H1 (cell line): ENCODE results near the gene TMEM45A. TPM values are rescaled to one million over a fixed set of nuclear protein-coding genes. Genes with fewer than 3 reads are reported as not detected.
A peak's percentile ranks its signal among the peaks of the same experiment; 100 is the strongest.

ENCODE experiments used
- CTCF ChIA-PET: fragments of 300-600 bp; sonication (Branson Sonifier 250); formaldehyde crosslinking; loops from one replicate; lab custom pipeline; 2021; ENCODE audit not compliant: partially characterized antibody; lab: Charles Lee
- POLR2A ChIA-PET: fragments of 300-600 bp; sonication (Branson Sonifier 250); formaldehyde crosslinking; loops from one replicate; lab custom pipeline; 2021; ENCODE audit warnings: inconsistent platforms; ENCODE audit not compliant: partially characterized antibody; lab: Charles Lee
- DNase-seq, 2 experiments: peaks; one replicate each; pipeline versions ENCODE4 v3.0.0 to v3.0.0-alpha.2; 2010 to 2022; ENCODE audit warnings: low spot score in 2 of 2, low read depth in 1 of 2, mixed read lengths in 1 of 2
- FAIRE-seq: peaks from 2 replicates; lab custom pipeline; 2011; peaks lifted over from hg19 to GRCh38; lab: Jason Lieb, UNC
- H2AFZ ChIP-seq: 2 replicates; pipeline ENCODE4 v1.8.1; 2012; ENCODE audit warnings: low read length, inconsistent platforms
- H2AK5ac ChIP-seq: 2 replicates; pipeline ENCODE4 v1.6.1; 2013; ENCODE audit warnings: low read depth, low read length
- H2BK120ac ChIP-seq: replicated peaks from 2 replicates; pipeline ENCODE3; 2013; ENCODE audit warnings: low read depth, low read length, inconsistent platforms
- H2BK12ac ChIP-seq: 2 replicates; pipeline ENCODE4 v1.6.1; 2013; ENCODE audit warnings: low read depth, low read length
- H2BK15ac ChIP-seq: 2 replicates; pipeline ENCODE4 v1.6.1; 2013; ENCODE audit warnings: low read length
- H2BK20ac ChIP-seq: 2 replicates; pipeline ENCODE4 v1.6.1; 2013; ENCODE audit warnings: low read length
- H2BK5ac ChIP-seq: 2 replicates; pipeline ENCODE4 v1.6.1; 2013; ENCODE audit warnings: low read depth, low read length
- H3K14ac ChIP-seq: 2 replicates; pipeline ENCODE4 v1.6.1; 2013; ENCODE audit warnings: inconsistent platforms; ENCODE audit not compliant: insufficient read length
- H3K18ac ChIP-seq: 2 replicates; pipeline ENCODE4 v1.6.1; 2013; ENCODE audit warnings: low read length; ENCODE audit errors: extremely low read depth
- H3K23ac ChIP-seq: 2 replicates; pipeline ENCODE4 v1.6.1; 2013; ENCODE audit warnings: inconsistent platforms; ENCODE audit not compliant: insufficient read length
- H3K23me2 ChIP-seq: 2 replicates; pipeline ENCODE4 v1.6.1; 2013; ENCODE audit warnings: low read depth, low read length
- H3K27ac ChIP-seq: 2 replicates; pipeline ENCODE4 v1.6.1; 2011; ENCODE audit warnings: low read depth, low read length, inconsistent platforms
- H3K27me3 ChIP-seq, 4 experiments: replicated peaks in 1 of 4; 1 replicate in 1 of 4; 2 replicates in 3 of 4; pipeline versions ENCODE4 v1.6.1 to v1.8.1; 2011 to 2013; ENCODE audit warnings: low read length in 3 of 4, mild to moderate bottlenecking in 3 of 4, inconsistent platforms in 2 of 4, mixed read lengths in 2 of 4, moderate library complexity in 1 of 4; ENCODE audit not compliant: control insufficient read depth in 3 of 4, insufficient read depth in 3 of 4; ENCODE audit errors: extremely low read depth in 1 of 4
- H3K36me3 ChIP-seq, 4 experiments: 2 replicates each; pipeline versions ENCODE4 v1.6.1 to v1.8.1; 2011 to 2013; ENCODE audit warnings: mild to moderate bottlenecking in 4 of 4, low read length in 3 of 4, moderate library complexity in 2 of 4, control low read depth in 1 of 4, inconsistent platforms in 1 of 4; ENCODE audit not compliant: insufficient read depth in 4 of 4, control insufficient read depth in 2 of 4
- H3K4ac ChIP-seq: replicated peaks from 2 replicates; pipeline ENCODE3; 2013; ENCODE audit warnings: low read length, low read depth, mixed read lengths, inconsistent platforms; ENCODE audit not compliant: insufficient read length
- H3K4me1 ChIP-seq, 4 experiments: replicated peaks in 1 of 4; 1 replicate in 1 of 4; 2 replicates in 3 of 4; pipeline versions ENCODE4 v1.6.1 to v1.8.1; 2011 to 2013; ENCODE audit warnings: low read length in 3 of 4, inconsistent platforms in 2 of 4, mixed read lengths in 1 of 4; ENCODE audit not compliant: insufficient read depth in 4 of 4, control insufficient read depth in 3 of 4
- H3K4me2 ChIP-seq, 2 experiments: 2 replicates each; pipeline versions ENCODE4 v1.6.1 to v1.8.1; 2011 to 2013; ENCODE audit warnings: low read depth in 2 of 2, low read length in 2 of 2, control low read depth in 1 of 2, inconsistent platforms in 1 of 2, mild to moderate bottlenecking in 1 of 2; ENCODE audit not compliant: insufficient read depth in 1 of 2
- H3K4me3 ChIP-seq, 4 experiments: fragments of 200-600, 300-600 bp in 1 of 4; sonication (generic), shearing (Covaris generic), sonication (Bioruptor Twin) in 1 of 4; 2 replicates each; pipeline versions ENCODE4 v1.5.1 to v1.8.1; 2011 to 2016; ENCODE audit warnings: low read length in 4 of 4, low read depth in 3 of 4, control low read depth in 2 of 4, inconsistent platforms in 2 of 4, mild to moderate bottlenecking in 2 of 4, mixed read lengths in 1 of 4, moderate library complexity in 1 of 4; ENCODE audit not compliant: insufficient read depth in 2 of 4; ENCODE audit errors: extremely low read depth in 1 of 4
- H3K56ac ChIP-seq: replicated peaks from 2 replicates; pipeline ENCODE3; 2013; ENCODE audit warnings: low read depth, mild to moderate bottlenecking, mixed read lengths, low read length, inconsistent platforms; ENCODE audit not compliant: insufficient read length
- H3K79me1 ChIP-seq: 2 replicates; pipeline ENCODE4 v1.6.1; 2013; ENCODE audit warnings: low read depth, low read length, control low read depth
- H3K79me2 ChIP-seq, 2 experiments: 2 replicates each; pipeline versions ENCODE4 v1.6.1 to v1.8.1; 2012 to 2013; ENCODE audit warnings: low read length in 2 of 2, mild to moderate bottlenecking in 2 of 2, inconsistent platforms in 1 of 2; ENCODE audit not compliant: insufficient read depth in 2 of 2, control insufficient read depth in 1 of 2
- H3K9ac ChIP-seq, 4 experiments: replicated peaks in 1 of 4; 1 replicate in 1 of 4; 2 replicates in 3 of 4; pipeline versions ENCODE4 v1.6.1 to v1.8.1; 2011 to 2013; ENCODE audit warnings: low read depth in 3 of 4, low read length in 3 of 4, control low read depth in 2 of 4, mild to moderate bottlenecking in 2 of 4, moderate library complexity in 2 of 4, inconsistent platforms in 1 of 4; ENCODE audit errors: extremely low read depth in 1 of 4
- H3K9me3 ChIP-seq, 2 experiments: 2 replicates each; pipeline versions ENCODE4 v1.6.1 to v1.8.1; 2012 to 2013; ENCODE audit warnings: mild to moderate bottlenecking in 2 of 2, moderate library complexity in 2 of 2, control low read depth in 1 of 2, inconsistent platforms in 1 of 2, low read depth in 1 of 2, low read length in 1 of 2, mixed read lengths in 1 of 2; ENCODE audit not compliant: insufficient read depth in 2 of 2
- H4K20me1 ChIP-seq, 2 experiments: replicated peaks in 1 of 2; 2 replicates each; pipeline versions ENCODE3 to v1.8.1; 2011 to 2013; ENCODE audit warnings: inconsistent platforms in 2 of 2, low read length in 2 of 2, mild to moderate bottlenecking in 1 of 2; ENCODE audit not compliant: insufficient read depth in 2 of 2, control insufficient read depth in 1 of 2
- H4K5ac ChIP-seq: 2 replicates; pipeline ENCODE4 v1.6.1; 2013; ENCODE audit warnings: low read length, low read depth, mixed read lengths, inconsistent platforms; ENCODE audit not compliant: insufficient read length
- H4K8ac ChIP-seq: 2 replicates; pipeline ENCODE4 v1.8.0; 2013; ENCODE audit warnings: mild to moderate bottlenecking, moderate library complexity, low read length, inconsistent platforms; ENCODE audit not compliant: insufficient read depth; ENCODE audit errors: extremely low read depth
- H4K91ac ChIP-seq: replicated peaks from 2 replicates; pipeline ENCODE3; 2013; ENCODE audit warnings: low read length, mixed read lengths, inconsistent platforms; ENCODE audit not compliant: insufficient read length
- ASH2L ChIP-seq: fragments of 200-600, 300-600 bp; sonication (generic); IDR thresholded peaks from one replicate; pipeline ENCODE4 v1.7.1; 2017; ENCODE audit warnings: low read length
- BCL11A ChIP-seq, 2 experiments: IDR thresholded peaks; one replicate each; pipeline ENCODE4 v1.6.1; 2011; ENCODE audit warnings: low read depth in 2 of 2, low read length in 2 of 2, mild to moderate bottlenecking in 2 of 2
- EGR1 ChIP-seq: IDR thresholded peaks from 2 replicates; pipeline ENCODE4 v1.6.1; 2011; ENCODE audit warnings: low read depth, low read length, borderline replicate concordance
- EZH2 ChIP-seq: fragments of 200-600 bp; sonication (generic); IDR thresholded peaks from 2 replicates; pipeline ENCODE4 v1.7.1; 2012; ENCODE audit warnings: low read depth, mild to moderate bottlenecking, moderate library complexity, low read length, inconsistent platforms; ENCODE audit not compliant: severe bottlenecking
- FOSL1 ChIP-seq: IDR thresholded peaks from 2 replicates; pipeline ENCODE4 v1.6.1; 2011; ENCODE audit warnings: mild to moderate bottlenecking, low read depth, low read length, moderate library complexity; ENCODE audit not compliant: insufficient read depth
- JUND ChIP-seq: IDR thresholded peaks from 2 replicates; pipeline ENCODE4 v1.6.1; 2011; ENCODE audit warnings: mild to moderate bottlenecking, improper control_type of control experiment, low read length
- MAFK ChIP-seq: IDR thresholded peaks from 2 replicates; pipeline ENCODE4 v1.6.1; 2012; ENCODE audit warnings: low read depth, mild to moderate bottlenecking, improper control_type of control experiment, low read length
- MAX ChIP-seq: IDR thresholded peaks from 2 replicates; pipeline ENCODE4 v1.6.1; 2012; ENCODE audit warnings: inconsistent platforms
- RBBP5 ChIP-seq: IDR thresholded peaks from 2 replicates; pipeline ENCODE4 v1.7.1; 2012; ENCODE audit warnings: low read depth, mild to moderate bottlenecking, inconsistent platforms, low read length, moderate library complexity, borderline replicate concordance
- SP4 ChIP-seq: IDR thresholded peaks from 2 replicates; pipeline ENCODE4 v1.6.1; 2012; ENCODE audit warnings: low read length, inconsistent platforms
- SUZ12 ChIP-seq: fragments of 200-600 bp; sonication (generic); IDR thresholded peaks from 2 replicates; pipeline ENCODE4 v1.6.1; 2012; ENCODE audit warnings: mild to moderate bottlenecking, inconsistent platforms, low read length, moderate library complexity, mixed read lengths
- YY1 ChIP-seq: IDR thresholded peaks from 2 replicates; pipeline ENCODE4 v1.6.1; 2011; ENCODE audit warnings: low read depth, mild to moderate bottlenecking, low read length
- WGBS, 2 experiments: shearing (Covaris generic) in 1 of 2; methylation state at CpG; one replicate each; pipeline versions ENCODE4 v1.1.6 to v1.1.7; 2013 to 2015; ENCODE audit warnings: low lambda C conversion rate in 2 of 2, mixed read lengths in 2 of 2, inconsistent platforms in 1 of 2, low coverage in 1 of 2, missing lambda C conversion rate in 1 of 2; ENCODE audit not compliant: insufficient replicate concordance in 2 of 2, insufficient coverage in 1 of 2, insufficient read length in 1 of 2; ENCODE audit errors: extremely low coverage in 1 of 2, missing lambda C conversion rate in 1 of 2; 5-methylcytosine and 5-hydroxymethylcytosine counted together
- polyA plus RNA-seq, 7 experiments: library from polyadenylated mRNA; depleted of rRNA in 3 of 7; stranded (reverse) in 5 of 7; unstranded in 2 of 7; fragments of >200 nt in 5 of 7; fragments of 200-250 nt in 2 of 7; gene quantifications; 1 replicate in 5 of 7; 2 replicates in 1 of 7; 4 replicates in 1 of 7; pipeline versions ENCODE4 v1.2.1 to v1.2.3, GENCODE V29; 2011 to 2013; ENCODE audit warnings: missing spikeins in 2 of 7, mixed read lengths in 2 of 7
- total RNA-seq: library from RNA; stranded (reverse); fragmentation: NEBNext Ultra II Directional; extraction: Animal tissue kit (Norgen Biotek cat#: 25700); gene quantifications from 2 replicates; pipeline ENCODE4 v1.2.1, GENCODE V29; 2021

Gene TMEM45A
- total and polyA plus RNA-seq, 2 of the 8 experiments (the other 6 are each of a cell fraction or from before 2014, with no cell fraction given): 12.9 to 14.2 TPM

- CTCF ChIA-PET: interaction anchor here (0.6 to 7.7 kb wide), 15 partner anchors 12 to 922 kb away, joined by 3 to 62 read pairs (median 3); no protein-coding TSS in a partner anchor
- no peak overlapping the region for H3K4me3 ChIP-seq
- no peak overlapping the region for H3K27ac ChIP-seq
- TF ChIP-seq ASH2L (no peak), MAFK (peak; percentile 80), EZH2 (no peak), RBBP5 (no peak), YY1 (no peak), JUND (peak; percentile 74; the same call in 1 of the 2 replicates), SUZ12 (no peak), EGR1 (no peak), BCL11A (IDR thresholded peaks at IDR 0.05; ENCODE audit: low read depth in 2 of 2, low read length in 2 of 2) (no peak), SP4 (no peak), MAX (no peak), FOSL1 (no peak)
These were observed 110.4 kb downstream of the TMEM45A start for GRCh38 chr3:100602506-100603444.

More at GRCh38 chr3:100602506-100603444, 110.4 kb downstream of the TMEM45A start:
- FAIRE-seq: no peak
- Histone ChIP-seq H4K20me1 (no peaks in the 10 kb centered on the region), H3K9ac (no peak overlapping the region), H3K4me1 (peaks cover 0 to 2% (median 2%) of the 10 kb centered on the region in 4 experiments; a peak in 4 of 7 replicates), H3K56ac (no peak overlapping the region), H3K9me3 (peaks cover 0 to 3% of the 10 kb centered on the region in 2 experiments; a peak in 1 of 4 replicates), H2BK5ac (no peak overlapping the region), H3K4me2 (no peak overlapping the region), H3K14ac (no peak overlapping the region), H3K18ac (no peak overlapping the region), H3K36me3 (no peaks in the 10 kb centered on the region), H2BK12ac (no peak overlapping the region), H3K79me1 (no peaks in the 10 kb centered on the region), H2AK5ac (no peak overlapping the region), H4K8ac (no peak overlapping the region), H3K79me2 (no peaks in the 10 kb centered on the region), H3K4ac (no peak overlapping the region), H2BK120ac (no peak overlapping the region), H3K23ac (no peak overlapping the region), H2AFZ (peak overlapping the region; percentile 93; the same call in 1 of the 2 replicates), H3K27me3 (no peaks in the 10 kb centered on the region), H2BK15ac (no peak overlapping the region), H4K91ac (no peak overlapping the region), H4K5ac (no peak overlapping the region), H3K23me2 (no peaks in the 10 kb centered on the region), H2BK20ac (no peak overlapping the region)
- POLR2A ChIA-PET: interaction anchor here (0.7 kb wide), 1 partner anchor 202 kb away, joined by 3 read pairs; the partner anchor contains the start of genes LNP1 and TOMM70
- 68% methylated on average over 7 of the region's 7 CpGs; no CpG with 5 or more reads in 1 of the 2 experiments for WGBS, 2 experiments
- no peak for DNase-seq
